Activated CD4-positive, alpha-beta T cell treated with anti-CD3 and anti-CD28 coated beads, Interleukin-2, amount 50 U/mL, for 1 hour (primary cell): Measurements from ENCODE around the gene SLC5A5.

ENCODE experiments used
- DNase-seq: peaks from one replicate; pipeline ENCODE4 v3.0.0-alpha.2; 2020

Gene SLC5A5

DNA sequence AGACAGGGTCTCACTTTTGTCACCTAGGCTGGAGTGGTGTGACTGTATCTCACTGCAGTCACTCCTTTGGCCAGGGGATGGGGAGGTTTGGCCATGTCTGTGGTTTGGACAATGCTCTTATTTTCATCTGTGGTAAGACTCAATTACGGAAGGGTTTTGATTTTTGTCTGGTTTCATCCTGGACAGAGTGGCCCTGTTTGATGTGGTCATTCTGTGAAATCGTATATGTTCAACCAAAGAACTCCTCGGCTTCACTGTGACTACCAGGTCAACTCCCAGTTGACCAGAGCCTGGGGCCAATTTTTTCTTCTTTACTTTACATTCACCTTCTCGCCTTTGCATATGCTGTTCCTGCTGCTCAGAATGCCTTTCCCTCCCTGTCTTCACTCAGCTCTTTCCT is 54.3 kb downstream of the SLC5A5 start:
- DNase-seq = no peak

DNA sequence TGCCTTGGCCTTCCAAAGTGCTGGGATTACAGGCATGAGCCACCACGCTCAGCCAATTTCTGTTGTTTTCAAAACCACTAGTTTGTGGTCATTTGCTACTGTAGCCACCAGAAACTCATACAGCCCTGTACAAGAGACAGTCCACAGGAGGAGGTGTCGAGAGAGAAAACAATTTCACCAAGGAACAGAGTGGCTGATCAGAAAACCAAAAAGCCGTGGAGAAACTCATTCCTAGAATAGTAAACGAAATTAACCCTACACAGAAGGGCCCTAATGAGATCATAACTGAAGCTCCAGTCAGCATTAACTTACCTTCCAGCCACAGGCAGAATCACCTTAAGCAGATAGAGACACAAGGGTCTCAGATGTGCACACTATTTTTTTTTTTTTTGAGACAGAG is 57.3 kb downstream of the SLC5A5 start:
- no peak for DNase-seq

DNA sequence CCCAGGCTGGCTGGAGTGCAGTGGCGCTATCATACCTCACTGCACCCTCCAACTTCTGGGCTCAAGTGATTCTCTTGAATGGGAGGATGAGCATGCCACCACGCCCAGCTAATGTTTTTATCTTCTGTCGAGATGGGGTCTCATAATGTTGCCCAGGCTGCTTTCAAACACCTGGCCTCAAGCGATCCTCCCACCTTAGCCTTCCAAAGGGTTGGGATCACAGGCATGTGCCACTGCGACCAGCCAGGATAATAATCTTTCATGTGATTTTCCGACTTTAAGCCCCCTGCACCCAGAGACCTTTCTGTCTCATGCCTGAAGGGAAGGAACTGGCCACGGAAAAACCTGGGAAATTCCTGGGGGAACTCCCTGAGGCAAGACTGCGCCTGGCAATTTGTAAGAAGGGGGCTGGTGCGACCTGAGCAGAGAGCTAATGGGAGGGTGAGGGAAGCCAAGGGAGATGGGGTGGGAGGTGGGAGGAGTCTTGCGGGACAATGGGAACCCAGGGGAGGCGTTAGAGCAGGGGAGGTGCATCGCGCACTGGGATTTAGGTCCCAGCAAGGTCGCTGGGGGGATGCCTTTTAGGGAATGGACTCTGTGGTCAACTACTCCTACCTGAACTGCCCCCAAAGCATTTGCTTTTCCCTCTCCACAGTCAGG is 59.9 kb downstream of the SLC5A5 start:
- DNase-seq = no peak

DNA sequence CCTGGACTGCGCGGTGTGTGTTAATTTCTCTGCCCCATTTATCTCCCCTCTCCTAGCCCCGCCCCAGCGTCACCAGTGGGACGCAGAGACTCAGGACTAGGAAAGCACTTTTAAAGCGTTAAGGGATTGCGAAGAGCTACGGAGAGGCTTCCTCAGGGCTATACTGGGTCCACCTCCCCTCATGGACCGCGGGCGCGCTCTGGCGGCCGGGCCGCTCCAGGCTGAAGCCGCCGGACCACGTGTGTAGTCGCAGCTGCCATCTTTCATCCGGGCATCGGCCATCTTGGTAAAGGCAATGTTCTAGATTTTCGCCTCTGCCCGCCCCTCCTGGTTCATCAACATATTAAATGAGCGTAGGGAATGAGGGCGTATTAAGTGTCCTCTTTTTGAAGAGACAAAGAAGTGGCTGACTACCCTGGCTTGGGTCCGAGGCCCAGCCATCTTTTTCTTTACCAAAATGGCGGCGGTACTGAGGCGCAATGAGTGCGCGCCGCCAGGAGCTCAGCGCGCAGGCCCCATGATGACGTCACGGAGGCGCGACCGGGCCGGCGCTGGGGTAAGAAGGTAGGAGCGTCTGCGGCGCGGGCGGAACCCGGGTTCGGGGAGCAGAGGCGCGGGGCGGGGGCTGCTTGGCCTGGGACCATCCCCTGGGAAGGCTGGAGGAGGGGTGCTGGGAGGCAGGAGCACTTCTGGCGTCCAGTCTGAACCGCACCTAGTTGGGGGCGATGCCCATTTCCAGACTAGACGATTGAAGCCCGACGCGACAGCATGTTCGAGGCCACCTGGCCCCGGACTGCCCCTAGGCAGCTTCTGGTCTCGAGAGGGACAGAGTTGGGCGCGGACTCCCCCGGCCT is 61.0 kb downstream of the SLC5A5 start, which contains the start of gene CCDC124:
CCDC124 (plus strand) TSS at position 531 of the 854 bp plus-strand sequence. CDS start 3,406 bp downstream, outside the sequence.
- peak; percentile 91 for DNase-seq

DNA sequence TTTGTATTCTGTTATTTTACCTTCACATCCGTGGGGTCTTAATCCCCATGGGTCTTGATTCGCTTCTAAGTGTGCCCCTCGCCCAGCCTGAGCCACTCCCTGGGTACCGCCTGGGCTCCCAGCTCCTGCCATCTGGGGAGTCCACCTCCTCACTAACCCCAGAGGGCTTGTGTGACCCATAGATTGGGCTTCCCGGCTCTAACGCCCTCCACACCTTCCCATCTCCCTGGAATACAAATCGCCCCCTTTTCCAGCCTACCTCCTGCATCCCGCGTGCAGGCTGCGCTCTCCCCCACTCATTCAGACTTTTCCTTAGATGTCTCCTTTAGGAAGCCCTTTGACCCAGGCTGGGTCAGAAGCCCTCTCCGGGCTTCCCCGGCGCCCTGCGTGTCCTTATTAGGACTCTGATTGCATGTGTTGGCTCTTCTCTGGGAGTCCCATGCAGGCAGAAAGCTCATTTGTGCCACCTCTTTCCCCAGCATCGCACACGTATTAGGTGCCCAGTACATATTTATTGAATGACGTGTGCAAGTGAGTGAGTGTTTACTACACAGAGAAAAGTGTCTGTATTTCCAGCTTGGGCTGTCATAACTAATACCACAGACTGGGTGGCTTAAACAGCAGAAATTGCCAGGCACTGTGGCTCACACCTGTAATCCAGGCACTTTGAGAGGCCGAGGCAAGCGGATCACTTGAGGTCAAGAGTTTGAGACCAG is 61.8 kb downstream of the SLC5A5 start:
- DNase-seq = no peak

DNA sequence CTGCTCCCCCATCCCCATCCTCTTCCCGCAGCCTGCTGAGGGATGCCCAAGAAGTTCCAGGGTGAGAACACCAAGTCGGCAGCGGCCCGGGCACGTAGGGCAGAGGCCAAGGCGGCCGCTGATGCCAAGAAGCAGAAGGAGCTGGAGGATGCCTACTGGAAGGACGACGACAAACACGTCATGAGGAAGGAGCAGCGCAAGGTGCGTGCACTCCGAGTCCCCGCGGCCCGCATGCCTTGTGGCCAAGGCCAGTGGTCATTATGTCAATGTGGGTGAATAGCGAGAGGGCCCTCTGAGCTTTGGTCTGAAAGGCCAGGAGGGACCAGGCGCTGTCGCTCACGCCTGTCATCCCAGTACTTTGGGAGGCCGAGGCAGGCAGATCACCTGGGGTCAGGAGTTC is 64.6 kb downstream of the SLC5A5 start:
- no peak for DNase-seq

DNA sequence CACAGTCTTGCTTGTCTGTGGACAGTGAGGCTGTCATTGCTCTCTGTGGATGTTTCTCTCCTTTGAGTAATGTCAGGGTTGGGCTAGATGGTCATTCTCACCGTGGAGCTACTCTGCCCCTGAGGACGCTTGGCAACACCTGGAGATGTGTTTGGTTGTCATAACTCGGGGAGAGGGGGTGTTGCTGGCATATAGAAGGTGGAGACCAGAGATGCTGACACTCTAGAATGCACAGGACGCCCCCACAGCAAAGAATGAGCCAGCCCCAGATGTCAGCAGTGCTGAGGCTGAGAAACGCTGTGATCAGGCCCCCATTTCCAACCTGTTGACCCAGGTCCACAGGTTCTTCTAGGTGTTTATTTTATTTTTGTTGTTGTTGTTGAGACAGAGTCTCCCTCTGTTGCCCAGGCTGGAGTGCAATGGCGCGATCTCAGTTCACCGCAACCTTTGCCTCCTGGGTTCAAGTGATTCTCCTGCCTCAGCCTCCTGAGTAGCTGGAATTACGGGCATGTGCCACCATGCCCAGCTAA is 65.7 kb downstream of the SLC5A5 start:
- DNase-seq = no peak

DNA sequence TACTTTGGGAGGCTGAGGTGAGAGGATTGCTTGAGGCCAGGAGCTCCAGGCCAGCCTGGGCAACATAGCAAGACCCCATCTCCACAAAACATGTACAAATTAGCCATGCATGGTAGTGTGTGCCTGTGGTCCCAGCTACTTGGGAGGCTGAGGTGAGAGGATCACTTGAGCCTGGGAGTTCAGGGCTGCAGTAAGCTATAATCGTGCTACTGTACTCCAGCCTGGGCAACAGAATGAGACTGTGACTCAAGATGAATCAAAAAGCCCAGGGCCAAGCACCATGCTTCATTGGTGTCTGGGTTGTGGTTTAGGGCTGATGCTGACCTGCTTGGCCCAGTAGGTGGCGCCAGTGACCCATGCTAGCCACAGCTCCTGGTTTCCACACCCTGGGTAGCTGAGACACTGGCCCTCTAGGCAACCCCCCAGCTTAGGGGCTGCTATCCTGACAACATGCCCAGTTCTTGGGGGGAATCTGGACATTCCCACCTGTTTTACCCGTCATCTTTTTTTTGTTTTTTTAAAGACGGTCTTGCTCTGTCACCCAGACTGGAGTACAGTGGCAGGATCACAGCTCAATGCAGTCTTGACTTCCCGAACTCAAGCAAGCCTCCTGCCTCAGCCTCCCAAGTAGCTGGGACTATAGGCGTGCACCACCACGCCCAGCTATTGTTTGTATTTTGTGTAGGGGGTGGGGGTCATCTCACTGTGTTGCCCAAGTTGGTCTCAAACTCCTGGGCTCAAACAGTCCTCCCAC is 66.5 kb downstream of the SLC5A5 start:
- DNase-seq = peak; percentile 86

DNA sequence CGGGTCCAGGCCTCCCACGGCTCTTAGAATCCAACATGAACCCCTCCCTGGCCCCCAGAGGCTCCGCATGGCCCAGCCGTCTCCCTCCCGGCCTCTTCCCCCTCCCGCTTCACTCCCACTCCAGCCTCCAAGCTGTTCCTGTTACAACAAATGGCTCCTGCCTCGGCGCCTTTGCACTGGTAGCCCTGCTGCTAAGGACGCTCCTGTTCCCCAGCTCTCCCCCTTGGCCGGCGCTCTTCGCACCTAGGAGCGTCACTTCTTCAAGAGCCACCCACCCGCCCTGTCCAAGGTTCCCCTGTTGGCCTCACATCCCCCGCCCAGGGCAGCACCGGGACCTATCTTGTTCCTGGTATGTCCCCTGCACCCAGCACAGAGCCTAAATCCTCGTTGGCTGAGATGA is 70.4 kb downstream of the SLC5A5 start:
- DNase-seq = no peak

DNA sequence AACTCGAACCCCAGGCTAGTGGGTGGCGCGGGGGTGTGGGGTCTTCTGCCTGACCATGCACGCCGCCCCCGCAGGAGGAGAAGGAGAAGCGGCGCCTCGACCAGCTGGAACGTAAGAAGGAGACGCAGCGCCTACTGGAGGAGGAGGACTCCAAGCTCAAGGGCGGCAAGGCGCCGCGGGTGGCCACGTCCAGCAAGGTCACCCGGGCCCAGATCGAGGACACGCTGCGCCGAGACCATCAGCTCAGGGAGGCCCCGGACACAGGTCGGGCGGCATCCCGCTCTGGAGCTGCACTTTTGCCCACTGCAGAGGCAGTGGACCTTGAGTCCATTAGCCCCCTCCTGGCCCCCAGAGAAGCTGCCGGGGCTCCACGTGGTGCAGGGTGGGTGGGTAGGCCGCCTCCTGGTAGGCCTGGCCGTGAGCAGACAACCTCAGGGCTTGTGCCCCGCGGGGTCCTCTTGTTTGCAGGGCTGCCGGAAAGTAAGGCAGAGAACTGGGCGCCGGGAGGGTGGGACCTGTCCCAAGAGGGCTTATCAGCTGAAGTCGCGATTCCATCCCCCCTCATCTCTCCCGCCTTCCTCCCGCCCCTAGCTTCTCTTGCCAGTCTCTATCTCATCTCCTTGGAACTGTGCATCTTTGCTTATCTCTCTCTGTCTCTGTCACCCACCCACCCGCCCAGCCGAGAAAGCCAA is 71.0 kb downstream of the SLC5A5 start:
- no peak for DNase-seq

DNA sequence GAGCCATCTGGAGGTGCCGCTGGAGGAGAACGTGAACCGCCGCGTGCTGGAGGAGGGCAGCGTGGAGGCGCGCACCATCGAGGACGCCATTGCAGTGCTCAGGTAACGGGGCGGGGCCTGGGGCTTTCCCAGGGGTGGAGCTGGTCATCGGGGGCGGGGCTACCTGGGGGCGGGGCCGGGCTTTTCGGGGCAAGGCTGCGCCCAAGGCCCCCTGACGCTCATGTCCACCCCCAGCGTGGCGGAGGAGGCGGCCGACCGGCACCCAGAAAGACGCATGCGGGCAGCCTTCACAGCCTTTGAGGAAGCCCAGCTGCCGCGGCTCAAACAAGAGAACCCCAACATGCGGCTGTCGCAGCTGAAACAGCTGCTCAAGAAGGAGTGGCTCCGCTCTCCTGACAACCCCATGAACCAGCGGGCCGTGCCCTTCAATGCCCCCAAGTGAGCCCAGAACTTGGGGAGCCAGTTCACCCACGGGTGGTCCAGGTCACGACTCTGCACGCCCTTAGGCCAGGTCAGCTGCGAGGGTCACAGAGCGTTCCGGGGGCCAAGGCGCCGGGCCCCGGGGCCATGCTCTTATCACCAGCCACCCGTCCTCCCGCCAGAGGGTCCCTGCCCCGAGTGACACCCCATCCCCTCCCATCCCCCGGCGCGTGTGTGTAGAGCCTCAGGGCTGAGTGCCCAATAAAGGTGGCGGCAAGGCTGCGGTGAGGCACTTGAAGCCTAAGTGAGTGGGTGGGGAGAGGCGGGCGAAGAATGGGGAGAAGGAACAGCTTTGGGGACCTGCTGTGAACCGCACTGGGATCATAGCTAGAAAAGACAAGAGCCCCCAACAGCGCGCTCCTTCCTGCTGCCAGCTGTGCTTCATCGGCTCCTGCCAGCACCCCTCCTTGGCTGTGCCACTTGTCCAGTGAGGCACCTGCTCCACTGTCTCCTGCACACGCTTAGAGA is 71.8 kb downstream of the SLC5A5 start:
- no peak for DNase-seq

DNA sequence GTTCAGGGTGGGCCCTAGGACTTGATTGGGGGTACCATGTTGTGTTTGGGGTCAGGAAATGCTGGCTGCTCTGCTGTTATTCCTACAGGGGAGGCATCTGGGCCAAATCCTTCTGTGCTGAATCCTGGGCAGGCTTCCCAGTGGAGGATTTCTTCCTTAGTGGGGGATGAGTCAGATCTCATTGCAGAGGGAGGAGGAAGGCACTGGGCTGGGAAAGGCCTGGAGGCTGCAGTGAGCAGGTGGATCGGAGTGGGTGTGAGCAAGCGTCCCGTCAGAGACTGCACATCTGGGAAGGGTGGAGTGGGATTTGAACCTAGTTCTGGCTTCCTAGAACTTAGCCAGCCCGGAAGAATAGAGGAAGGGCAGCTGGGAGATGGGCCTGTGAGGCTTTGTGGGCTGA is 72.6 kb downstream of the SLC5A5 start:
- no peak for DNase-seq
